HCT116 (cell line): ENCODE measurements around the gene RPH3AL.

Source experiments
- CBX3 ChIP-seq: IDR thresholded peaks from 2 replicates; pipeline ENCODE4 v1.6.1; 2012; ENCODE audit warnings: low read depth
- CTCF ChIP-seq, 3 experiments: fragments of 200-600 bp in 1 of 3; sonication (generic) in 1 of 3; IDR thresholded peaks in 2 of 3; conservative IDR thresholded peaks in 1 of 3; 2 replicates each; pipeline ENCODE4 v1.5.1; 2012 to 2017; ENCODE audit warnings: low read depth in 2 of 3, low read length in 2 of 3, antibody characterized with exemption in 1 of 3, borderline replicate concordance in 1 of 3, control low read depth in 1 of 3, mild to moderate bottlenecking in 1 of 3, mixed read lengths in 1 of 3, mixed run types in 1 of 3, moderate library complexity in 1 of 3; ENCODE audit not compliant: insufficient read depth in 1 of 3
- EZH2 ChIP-seq: fragments of 200-600 bp; sonication (generic); IDR thresholded peaks from 2 replicates; pipeline ENCODE4 v1.6.1; 2017; ENCODE audit warnings: antibody characterized with exemption, mixed run types
- EZH2phosphoT487 ChIP-seq: fragments of 200-600 bp; IDR thresholded peaks from 2 replicates; pipeline ENCODE4 v1.6.1; 2018; ENCODE audit warnings: antibody characterized with exemption, borderline replicate concordance
- POLR2A ChIP-seq: IDR thresholded peaks from 2 replicates; pipeline ENCODE4 v1.7.0; 2011; ENCODE audit warnings: borderline replicate concordance; ENCODE audit not compliant: insufficient read depth, insufficient read length; ENCODE audit errors: extremely low read depth
- RAD21 ChIP-seq: IDR thresholded peaks from 2 replicates; pipeline ENCODE4 v1.6.1; 2012; ENCODE audit warnings: low read depth, mild to moderate bottlenecking
- ZNF274 ChIP-seq: fragments of 200-500 bp; sonication (Bioruptor generic); IDR thresholded peaks from 2 replicates; pipeline ENCODE4 v1.6.1; 2014; ENCODE audit warnings: mild to moderate bottlenecking, low read depth, low read length, inconsistent platforms
- TF ChIP-seq, protein P1 (sequence below): IDR thresholded peaks from 2 replicates; pipeline ENCODE4 v1.6.1; 2012; ENCODE audit warnings: low read depth

DNA sequence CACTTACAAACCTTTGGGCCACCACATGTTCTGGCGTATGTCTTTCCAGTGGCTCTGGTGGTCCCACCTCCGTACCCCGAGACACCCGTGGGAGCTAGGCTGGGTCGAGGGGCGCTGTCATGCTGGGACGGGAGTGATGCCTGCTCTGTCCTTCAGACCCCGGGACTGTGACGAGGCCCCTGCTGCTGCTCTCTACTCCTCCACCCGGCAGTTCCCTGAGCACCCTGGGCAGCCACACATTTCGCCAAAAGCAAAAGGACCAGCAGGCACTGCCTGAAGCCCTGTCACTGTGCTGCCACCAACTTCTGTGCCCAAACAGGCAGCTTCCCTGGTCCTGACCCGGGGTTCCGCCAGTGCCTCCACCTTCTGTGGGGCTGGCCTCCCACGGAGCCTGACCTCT, 186.7 kb downstream of the RPH3AL start:
- TF ChIP-seq CTCF (IDR thresholded peaks at IDR 0.05 in 2 of 3, conservative IDR thresholded peaks at IDR 0.05 in 1 of 3; ENCODE audit: borderline replicate concordance in 1 of 3, insufficient read depth in 1 of 3, low read depth in 2 of 3, low read length in 2 of 3) (no peak), EZH2phosphoT487 (no peak), EZH2 (no peak), ZNF274 (no peak), RAD21 (no peak), POLR2A (no peak), CBX3 (no peak)
- TF ChIP-seq, protein P1, sequence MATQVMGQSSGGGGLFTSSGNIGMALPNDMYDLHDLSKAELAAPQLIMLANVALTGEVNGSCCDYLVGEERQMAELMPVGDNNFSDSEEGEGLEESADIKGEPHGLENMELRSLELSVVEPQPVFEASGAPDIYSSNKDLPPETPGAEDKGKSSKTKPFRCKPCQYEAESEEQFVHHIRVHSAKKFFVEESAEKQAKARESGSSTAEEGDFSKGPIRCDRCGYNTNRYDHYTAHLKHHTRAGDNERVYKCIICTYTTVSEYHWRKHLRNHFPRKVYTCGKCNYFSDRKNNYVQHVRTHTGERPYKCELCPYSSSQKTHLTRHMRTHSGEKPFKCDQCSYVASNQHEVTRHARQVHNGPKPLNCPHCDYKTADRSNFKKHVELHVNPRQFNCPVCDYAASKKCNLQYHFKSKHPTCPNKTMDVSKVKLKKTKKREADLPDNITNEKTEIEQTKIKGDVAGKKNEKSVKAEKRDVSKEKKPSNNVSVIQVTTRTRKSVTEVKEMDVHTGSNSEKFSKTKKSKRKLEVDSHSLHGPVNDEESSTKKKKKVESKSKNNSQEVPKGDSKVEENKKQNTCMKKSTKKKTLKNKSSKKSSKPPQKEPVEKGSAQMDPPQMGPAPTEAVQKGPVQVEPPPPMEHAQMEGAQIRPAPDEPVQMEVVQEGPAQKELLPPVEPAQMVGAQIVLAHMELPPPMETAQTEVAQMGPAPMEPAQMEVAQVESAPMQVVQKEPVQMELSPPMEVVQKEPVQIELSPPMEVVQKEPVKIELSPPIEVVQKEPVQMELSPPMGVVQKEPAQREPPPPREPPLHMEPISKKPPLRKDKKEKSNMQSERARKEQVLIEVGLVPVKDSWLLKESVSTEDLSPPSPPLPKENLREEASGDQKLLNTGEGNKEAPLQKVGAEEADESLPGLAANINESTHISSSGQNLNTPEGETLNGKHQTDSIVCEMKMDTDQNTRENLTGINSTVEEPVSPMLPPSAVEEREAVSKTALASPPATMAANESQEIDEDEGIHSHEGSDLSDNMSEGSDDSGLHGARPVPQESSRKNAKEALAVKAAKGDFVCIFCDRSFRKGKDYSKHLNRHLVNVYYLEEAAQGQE: no peak
